ENCODE measurements around the gene PKMYT1. TPM values are rescaled to one million over a fixed set of nuclear protein-coding genes. Genes with fewer than 3 reads are reported as not detected.
A peak's percentile ranks its signal among the peaks of the same experiment; 100 is the strongest.

Gene PKMYT1
- polyA plus RNA-seq, 2 of the 4 experiments (the other 2 are of a cell fraction): 10.5 to 50.5 TPM

DNA sequence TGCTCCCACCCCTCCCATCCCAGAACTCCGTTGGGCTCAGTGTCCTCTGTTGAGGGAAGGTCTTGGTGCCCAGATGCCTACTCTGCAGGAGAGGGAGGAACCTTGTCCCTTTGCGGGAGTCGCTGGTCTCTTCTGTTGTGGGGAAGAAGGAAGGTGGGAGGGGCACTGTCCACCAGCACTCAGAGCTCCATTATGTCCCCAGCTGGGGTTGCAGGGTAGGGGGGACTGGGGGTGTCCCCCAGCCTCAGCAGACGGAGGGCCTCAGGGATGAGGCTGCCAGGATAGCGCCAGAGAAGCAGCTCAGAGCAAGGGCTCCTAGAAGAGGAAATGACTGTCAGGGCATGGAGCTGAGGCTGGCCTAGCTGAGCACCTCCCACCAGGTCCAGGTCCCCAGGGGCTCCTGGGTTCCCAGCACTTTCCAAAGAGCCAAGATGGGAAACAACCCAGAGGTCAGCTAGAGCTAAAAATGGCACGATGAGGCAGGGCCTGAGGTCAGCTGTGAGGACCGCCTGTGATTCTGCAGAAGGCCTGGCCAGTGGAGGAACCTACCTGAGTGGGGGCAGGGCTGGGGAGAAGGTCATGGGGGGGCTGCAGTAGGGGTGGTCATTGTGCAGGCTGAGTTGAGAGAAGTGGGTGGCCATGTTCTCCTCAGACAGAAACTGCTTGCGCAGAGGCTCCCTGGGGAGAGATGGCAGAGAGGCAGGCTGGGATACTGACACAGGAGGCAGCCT, 42.6 kb upstream of the PKMYT1 start (continued):
- TF ChIP-seq, protein P1, sequence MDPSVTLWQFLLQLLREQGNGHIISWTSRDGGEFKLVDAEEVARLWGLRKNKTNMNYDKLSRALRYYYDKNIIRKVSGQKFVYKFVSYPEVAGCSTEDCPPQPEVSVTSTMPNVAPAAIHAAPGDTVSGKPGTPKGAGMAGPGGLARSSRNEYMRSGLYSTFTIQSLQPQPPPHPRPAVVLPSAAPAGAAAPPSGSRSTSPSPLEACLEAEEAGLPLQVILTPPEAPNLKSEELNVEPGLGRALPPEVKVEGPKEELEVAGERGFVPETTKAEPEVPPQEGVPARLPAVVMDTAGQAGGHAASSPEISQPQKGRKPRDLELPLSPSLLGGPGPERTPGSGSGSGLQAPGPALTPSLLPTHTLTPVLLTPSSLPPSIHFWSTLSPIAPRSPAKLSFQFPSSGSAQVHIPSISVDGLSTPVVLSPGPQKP (IDR thresholded peaks at IDR 0.05; ENCODE audit: low read depth, low read length): no peak
- no peak for TF ChIP-seq HOXB5 (CRISPR knock-in tag; IDR thresholded peaks at IDR 0.05)
- peak; percentile 32; the same call in 1 of the 2 replicates for TF ChIP-seq POLR2A (IDR thresholded peaks at IDR 0.05; ENCODE audit: low read length)
- TF ChIP-seq, protein P2, sequence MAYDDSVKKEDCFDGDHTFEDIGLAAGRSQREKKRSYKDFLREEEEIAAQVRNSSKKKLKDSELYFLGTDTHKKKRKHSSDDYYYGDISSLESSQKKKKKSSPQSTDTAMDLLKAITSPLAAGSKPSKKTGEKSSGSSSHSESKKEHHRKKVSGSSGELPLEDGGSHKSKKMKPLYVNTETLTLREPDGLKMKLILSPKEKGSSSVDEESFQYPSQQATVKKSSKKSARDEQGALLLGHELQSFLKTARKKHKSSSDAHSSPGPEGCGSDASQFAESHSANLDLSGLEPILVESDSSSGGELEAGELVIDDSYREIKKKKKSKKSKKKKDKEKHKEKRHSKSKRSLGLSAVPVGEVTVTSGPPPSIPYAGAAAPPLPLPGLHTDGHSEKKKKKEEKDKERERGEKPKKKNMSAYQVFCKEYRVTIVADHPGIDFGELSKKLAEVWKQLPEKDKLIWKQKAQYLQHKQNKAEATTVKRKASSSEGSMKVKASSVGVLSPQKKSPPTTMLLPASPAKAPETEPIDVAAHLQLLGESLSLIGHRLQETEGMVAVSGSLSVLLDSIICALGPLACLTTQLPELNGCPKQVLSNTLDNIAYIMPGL (CRISPR knock-in tag; IDR thresholded peaks at IDR 0.05; ENCODE audit: borderline replicate concordance): 0 out of 2 replicates have a peak, but pooled peaks have one; percentile 35
- peak; percentile 7 for TF ChIP-seq TFCP2L1 (CRISPR knock-in tag; IDR thresholded peaks at IDR 0.05)
- TF ChIP-seq, protein P3, sequence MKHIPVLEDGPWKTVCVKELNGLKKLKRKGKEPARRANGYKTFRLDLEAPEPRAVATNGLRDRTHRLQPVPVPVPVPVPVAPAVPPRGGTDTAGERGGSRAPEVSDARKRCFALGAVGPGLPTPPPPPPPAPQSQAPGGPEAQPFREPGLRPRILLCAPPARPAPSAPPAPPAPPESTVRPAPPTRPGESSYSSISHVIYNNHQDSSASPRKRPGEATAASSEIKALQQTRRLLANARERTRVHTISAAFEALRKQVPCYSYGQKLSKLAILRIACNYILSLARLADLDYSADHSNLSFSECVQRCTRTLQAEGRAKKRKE (CRISPR knock-in tag; IDR thresholded peaks at IDR 0.05; ENCODE audit: low read depth): 0 out of 2 replicates have a peak, but pooled peaks have one; percentile 41
- no peak for TF ChIP-seq ZFP36 (IDR thresholded peaks at IDR 0.05; ENCODE audit: borderline replicate concordance, partially characterized antibody)
- no peak for TF ChIP-seq EHF (CRISPR knock-in tag; IDR thresholded peaks at IDR 0.05)
- no peak for TF ChIP-seq MYC (IDR thresholded peaks at IDR 0.05; ENCODE audit: borderline replicate concordance, low read length)
- no peak for TF ChIP-seq ESRRA (IDR thresholded peaks at IDR 0.05; ENCODE audit: borderline replicate concordance, low read length)
- TF ChIP-seq BHLHE40 (IDR thresholded peaks at IDR 0.05; ENCODE audit: low read depth, low read length): no peak
- no peak for TF ChIP-seq CHD2 (IDR thresholded peaks at IDR 0.05; ENCODE audit: low read length, partially characterized antibody)
- TF ChIP-seq, protein P4, sequence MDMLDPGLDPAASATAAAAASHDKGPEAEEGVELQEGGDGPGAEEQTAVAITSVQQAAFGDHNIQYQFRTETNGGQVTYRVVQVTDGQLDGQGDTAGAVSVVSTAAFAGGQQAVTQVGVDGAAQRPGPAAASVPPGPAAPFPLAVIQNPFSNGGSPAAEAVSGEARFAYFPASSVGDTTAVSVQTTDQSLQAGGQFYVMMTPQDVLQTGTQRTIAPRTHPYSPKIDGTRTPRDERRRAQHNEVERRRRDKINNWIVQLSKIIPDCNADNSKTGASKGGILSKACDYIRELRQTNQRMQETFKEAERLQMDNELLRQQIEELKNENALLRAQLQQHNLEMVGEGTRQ (IDR thresholded peaks at IDR 0.05): no peak
- TF ChIP-seq POLR2AphosphoS2 (conservative IDR thresholded peaks at IDR 0.05; ENCODE audit: low read length): peak; percentile 20; the same call in 1 of the 2 replicates
- TF ChIP-seq HOXA7 (CRISPR knock-in tag; IDR thresholded peaks at IDR 0.05): no peak; the same call in 1 of the 2 replicates
- TF ChIP-seq HDAC2 (IDR thresholded peaks at IDR 0.05): no peak
- no peak for TF ChIP-seq CBX8 (IDR thresholded peaks at IDR 0.05)
- TF ChIP-seq CEBPB (IDR thresholded peaks at IDR 0.05): 0 out of 4 replicates have a peak, but pooled peaks of 1 of the 2 experiments have one; percentile 4
- TF ChIP-seq RNF2 (IDR thresholded peaks at IDR 0.05; ENCODE audit: borderline replicate concordance, low read depth): no peak
- TF ChIP-seq MAFK (IDR thresholded peaks at IDR 0.05; ENCODE audit: partially characterized antibody): no peak
- TF ChIP-seq, protein P5, sequence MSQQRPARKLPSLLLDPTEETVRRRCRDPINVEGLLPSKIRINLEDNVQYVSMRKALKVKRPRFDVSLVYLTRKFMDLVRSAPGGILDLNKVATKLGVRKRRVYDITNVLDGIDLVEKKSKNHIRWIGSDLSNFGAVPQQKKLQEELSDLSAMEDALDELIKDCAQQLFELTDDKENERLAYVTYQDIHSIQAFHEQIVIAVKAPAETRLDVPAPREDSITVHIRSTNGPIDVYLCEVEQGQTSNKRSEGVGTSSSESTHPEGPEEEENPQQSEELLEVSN (IDR thresholded peaks at IDR 0.05; ENCODE audit: borderline replicate concordance, low read depth): 0 out of 2 replicates have a peak, but pooled peaks have one; percentile 35
- TF ChIP-seq, protein P6, sequence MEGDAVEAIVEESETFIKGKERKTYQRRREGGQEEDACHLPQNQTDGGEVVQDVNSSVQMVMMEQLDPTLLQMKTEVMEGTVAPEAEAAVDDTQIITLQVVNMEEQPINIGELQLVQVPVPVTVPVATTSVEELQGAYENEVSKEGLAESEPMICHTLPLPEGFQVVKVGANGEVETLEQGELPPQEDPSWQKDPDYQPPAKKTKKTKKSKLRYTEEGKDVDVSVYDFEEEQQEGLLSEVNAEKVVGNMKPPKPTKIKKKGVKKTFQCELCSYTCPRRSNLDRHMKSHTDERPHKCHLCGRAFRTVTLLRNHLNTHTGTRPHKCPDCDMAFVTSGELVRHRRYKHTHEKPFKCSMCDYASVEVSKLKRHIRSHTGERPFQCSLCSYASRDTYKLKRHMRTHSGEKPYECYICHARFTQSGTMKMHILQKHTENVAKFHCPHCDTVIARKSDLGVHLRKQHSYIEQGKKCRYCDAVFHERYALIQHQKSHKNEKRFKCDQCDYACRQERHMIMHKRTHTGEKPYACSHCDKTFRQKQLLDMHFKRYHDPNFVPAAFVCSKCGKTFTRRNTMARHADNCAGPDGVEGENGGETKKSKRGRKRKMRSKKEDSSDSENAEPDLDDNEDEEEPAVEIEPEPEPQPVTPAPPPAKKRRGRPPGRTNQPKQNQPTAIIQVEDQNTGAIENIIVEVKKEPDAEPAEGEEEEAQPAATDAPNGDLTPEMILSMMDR (IDR thresholded peaks at IDR 0.05): no peak
- TF ChIP-seq MAZ (IDR thresholded peaks at IDR 0.05; ENCODE audit: borderline replicate concordance, low read depth, low read length): no peak
- TF ChIP-seq, protein P7, sequence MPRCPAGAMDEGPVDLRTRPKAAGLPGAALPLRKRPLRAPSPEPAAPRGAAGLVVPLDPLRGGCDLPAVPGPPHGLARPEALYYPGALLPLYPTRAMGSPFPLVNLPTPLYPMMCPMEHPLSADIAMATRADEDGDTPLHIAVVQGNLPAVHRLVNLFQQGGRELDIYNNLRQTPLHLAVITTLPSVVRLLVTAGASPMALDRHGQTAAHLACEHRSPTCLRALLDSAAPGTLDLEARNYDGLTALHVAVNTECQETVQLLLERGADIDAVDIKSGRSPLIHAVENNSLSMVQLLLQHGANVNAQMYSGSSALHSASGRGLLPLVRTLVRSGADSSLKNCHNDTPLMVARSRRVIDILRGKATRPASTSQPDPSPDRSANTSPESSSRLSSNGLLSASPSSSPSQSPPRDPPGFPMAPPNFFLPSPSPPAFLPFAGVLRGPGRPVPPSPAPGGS (IDR thresholded peaks at IDR 0.05): peak; percentile 26; the same call in 1 of the 3 replicates
- 0 out of 2 replicates have a peak, but pooled peaks have one; percentile 75 for TF ChIP-seq FOSB (CRISPR knock-in tag; IDR thresholded peaks at IDR 0.05)
- TF ChIP-seq TP53 (CRISPR knock-in tag; IDR thresholded peaks at IDR 0.05): peak; percentile 7; the same call in 1 of the 2 replicates
- TF ChIP-seq KDM1A (IDR thresholded peaks at IDR 0.05; ENCODE audit: low read depth): no peak
- TF ChIP-seq HOXB13 (CRISPR knock-in tag; IDR thresholded peaks at IDR 0.05; ENCODE audit: low read depth): no peak
- TF ChIP-seq ZSCAN20 (CRISPR knock-in tag; IDR thresholded peaks at IDR 0.05): no peak
- no peak for TF ChIP-seq NFE2L2 (conservative IDR thresholded peaks at IDR 0.05; ENCODE audit: low read length)
- TF ChIP-seq FOXS1 (CRISPR knock-in tag; IDR thresholded peaks at IDR 0.05): no peak
- TF ChIP-seq PHF8 (IDR thresholded peaks at IDR 0.05; ENCODE audit: borderline replicate concordance, low read depth): no peak

Measured in A549 (cell line).